GM23248 (cell line): ENCODE measurements around the gene PINLYP. TPM values are rescaled to one million over a fixed set of nuclear protein-coding genes. Genes with fewer than 3 reads are reported as not detected.

Experiments
- DNase-seq: peaks from one replicate; pipeline ENCODE4 v3.0.0-alpha.2; 2015
- H2AFZ ChIP-seq: fragments of 200-600 bp; sonication (generic); 2 replicates; pipeline ENCODE4 v1.6.1; 2016; ENCODE audit warnings: antibody characterized with exemption
- H3F3A ChIP-seq: fragments of 200-600 bp; sonication (generic); 2 replicates; pipeline ENCODE4 v1.6.1; 2016; ENCODE audit warnings: mild to moderate bottlenecking, antibody characterized with exemption, mixed run types; ENCODE audit not compliant: insufficient read depth
- H3K27ac ChIP-seq: fragments of 200-600 bp; sonication (generic); 2 replicates; pipeline ENCODE4 v1.5.1; 2016; ENCODE audit warnings: mild to moderate bottlenecking
- H3K27me3 ChIP-seq: fragments of 200-600 bp; sonication (generic); replicated peaks from 2 replicates; pipeline ENCODE4 v1.6.1; 2016; ENCODE audit warnings: mild to moderate bottlenecking; ENCODE audit not compliant: insufficient read depth
- H3K36me3 ChIP-seq: fragments of 200-600 bp; sonication (generic); 2 replicates; pipeline ENCODE4 v1.6.1; 2016; ENCODE audit warnings: low read depth, mild to moderate bottlenecking
- H3K4me1 ChIP-seq: fragments of 200-600 bp; sonication (generic); 2 replicates; pipeline ENCODE4 v1.6.1; 2016; ENCODE audit warnings: mild to moderate bottlenecking; ENCODE audit not compliant: insufficient read depth
- H3K4me2 ChIP-seq: fragments of 200-600 bp; sonication (generic); one replicate; pipeline ENCODE4 v1.6.1; 2016; ENCODE audit warnings: mild to moderate bottlenecking; ENCODE audit not compliant: unreplicated experiment
- H3K4me3 ChIP-seq: fragments of 200-600 bp; sonication (generic); 2 replicates; pipeline ENCODE4 v1.5.1; 2016; ENCODE audit warnings: mild to moderate bottlenecking
- H3K79me2 ChIP-seq: fragments of 200-600 bp; sonication (generic); 2 replicates; pipeline ENCODE4 v1.6.1; 2016; ENCODE audit warnings: mild to moderate bottlenecking; ENCODE audit not compliant: insufficient read depth
- H3K9ac ChIP-seq: fragments of 200-600 bp; sonication (generic); 2 replicates; pipeline ENCODE4 v1.6.1; 2016; ENCODE audit warnings: mild to moderate bottlenecking
- H3K9me2 ChIP-seq: fragments of 200-600 bp; sonication (generic); 2 replicates; pipeline ENCODE4 v1.6.1; 2016; ENCODE audit warnings: mixed run types, mild to moderate bottlenecking, moderate library complexity; ENCODE audit not compliant: insufficient read depth
- H3K9me3 ChIP-seq: fragments of 200-600 bp; sonication (generic); one replicate; pipeline ENCODE4 v1.6.1; 2017; ENCODE audit warnings: low read depth
- H4K20me1 ChIP-seq: fragments of 200-600 bp; sonication (generic); 2 replicates; pipeline ENCODE4 v1.6.0; 2016; ENCODE audit not compliant: insufficient read depth
- EZH2 ChIP-seq: fragments of 200-600 bp; sonication (generic); IDR thresholded peaks from 2 replicates; pipeline ENCODE4 v1.6.1; 2018; ENCODE audit warnings: antibody characterized with exemption, mild to moderate bottlenecking; ENCODE audit not compliant: insufficient read depth, poor library complexity, severe bottlenecking
- EZH2phosphoT487 ChIP-seq: fragments of 200-600 bp; sonication (generic); IDR thresholded peaks from 2 replicates; pipeline ENCODE4 v1.6.1; 2018; ENCODE audit warnings: antibody characterized with exemption, moderate library complexity, mild to moderate bottlenecking, low read depth; ENCODE audit not compliant: insufficient read depth
- WGBS, 2 experiments: methylation state at CpG; one replicate each; pipeline ENCODE4 v1.1.6; 2015 to 2017; ENCODE audit warnings: low lambda C conversion rate in 2 of 2, low coverage in 1 of 2; ENCODE audit errors: missing lambda C conversion rate in 2 of 2; 5-methylcytosine and 5-hydroxymethylcytosine counted together
- in situ Hi-C: fragments of 300-500 bp; cut with MboI; formaldehyde crosslinking; loops from 2 replicates; pipeline ENCODE4 v1.15.0; 2020
- polyA plus RNA-seq: library from polyadenylated mRNA; unstranded; fragments of >200 nt; fragmentation: Nextera tagmentation; extraction: Ambion mirVana; gene quantifications from 2 replicates; pipeline ENCODE4 v1.2.1, GENCODE V29; 2016
- total RNA-seq: library from RNA; depleted of rRNA; stranded (reverse); fragments of >200 nt; shearing (Covaris generic); gene quantifications from 2 replicates; pipeline ENCODE4 v1.2.3, GENCODE V29; 2014

PINLYP gene
- total and polyA plus RNA-seq, 2 experiments from 2014 or later = 1.8 to 2.5 TPM

DNA sequence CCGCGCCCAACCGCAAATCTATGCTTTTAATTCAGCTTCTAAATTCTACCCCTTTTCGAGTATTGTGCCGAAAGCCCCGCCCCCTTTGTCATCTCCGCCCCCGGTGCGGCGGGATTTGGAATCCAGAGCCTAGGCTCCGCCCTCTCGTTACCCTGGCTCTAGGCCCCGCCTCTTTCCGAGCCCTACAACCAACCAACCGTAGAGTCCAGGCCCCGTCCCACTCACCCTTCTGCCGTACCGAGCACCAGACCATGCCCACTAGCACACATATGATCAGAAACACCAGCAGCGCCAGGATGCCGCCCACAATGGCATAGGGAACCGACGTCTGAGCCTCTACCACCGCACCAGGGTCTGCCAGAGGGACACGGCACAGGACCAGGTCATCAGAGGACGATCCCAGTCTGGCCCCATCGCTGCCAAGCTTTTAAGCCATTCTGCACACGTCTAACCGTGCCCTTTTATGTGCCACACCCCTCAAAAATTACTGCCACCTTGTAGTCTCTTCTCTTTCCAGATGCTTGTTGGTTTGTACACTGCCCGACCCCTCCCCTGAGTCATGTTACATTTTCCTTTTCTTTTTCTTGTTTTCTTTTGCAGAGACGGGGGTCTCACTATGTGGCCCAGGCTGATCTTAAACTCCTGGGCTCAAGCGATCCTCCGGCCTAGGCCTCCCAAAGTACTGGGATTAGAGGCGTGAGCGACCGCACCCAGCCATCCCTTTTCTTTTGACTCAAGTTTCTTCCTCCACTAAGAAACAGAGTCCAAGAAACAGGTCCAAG lies 48.5 kb downstream of the PINLYP start:
- TF ChIP-seq EZH2phosphoT487 (no peak), EZH2 (no peak)
- in situ Hi-C loops = no loop called here
- Histone ChIP-seq H3K9ac (no peak overlapping the region), H3K4me1 (peaks cover 4% of the 10 kb centered on the region; the same call in 1 of the 2 replicates), H3K4me3 (no peak overlapping the region), H3K27me3 (0 out of 2 replicates have a peak, but pooled peaks cover 4% of the 10 kb centered on the region), H3K27ac (no peak overlapping the region), H3K9me2 (no peaks in the 10 kb centered on the region), H4K20me1 (no peaks in the 10 kb centered on the region), H3K36me3 (no peaks in the 10 kb centered on the region), H3K9me3 (no peaks in the 10 kb centered on the region), H2AFZ (no peak overlapping the region), H3F3A (peaks cover 4% of the 10 kb centered on the region; the same call in 1 of the 2 replicates), H3K79me2 (peaks cover 13% of the 10 kb centered on the region; the same call in 1 of the 2 replicates), H3K4me2 (no peak overlapping the region)
- DNase-seq = no peak
- WGBS, 2 experiments = 73 to 76% methylated on average over 25 to 35 of the region's 35 CpGs

DNA sequence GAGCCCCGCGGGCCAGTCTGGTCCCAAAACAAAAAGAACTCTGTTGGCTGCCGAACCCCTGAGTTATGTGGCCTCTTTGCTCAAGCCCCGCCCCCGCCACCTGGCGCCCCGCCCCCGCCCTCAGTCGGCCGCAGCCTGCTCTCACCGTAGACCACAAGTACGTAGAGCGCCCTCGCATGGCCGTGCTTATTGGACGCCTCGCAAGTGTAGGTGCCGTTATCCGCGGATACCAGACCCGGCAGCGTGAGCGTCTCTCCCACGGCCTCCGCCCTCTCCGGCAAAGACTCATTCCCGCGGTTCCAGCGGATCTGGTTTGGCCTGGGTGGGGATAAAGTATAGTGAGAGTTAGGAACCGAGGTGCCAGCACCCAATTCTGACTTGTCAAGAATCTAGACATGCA lies 49.3 kb downstream of the PINLYP start:
- in situ Hi-C loops = no loop called here
- H3K9me3 ChIP-seq = no peaks in the 10 kb centered on the region
- 16% methylated on average over 26 to 30 of the region's 30 CpGs for WGBS, 2 experiments
- peak; percentile 70 for DNase-seq
- peaks cover 4% of the 10 kb centered on the region; the same call in 1 of the 2 replicates for H3F3A ChIP-seq
- H3K27ac ChIP-seq = no peak overlapping the region
- H3K4me1 ChIP-seq = peaks cover 4% of the 10 kb centered on the region; the same call in 1 of the 2 replicates
- 0 out of 2 replicates have a peak, but pooled peaks cover 4% of the 10 kb centered on the region for H3K27me3 ChIP-seq
- peaks cover 10% of the 10 kb centered on the region; the same call in 1 of the 2 replicates for H3K79me2 ChIP-seq
- H3K4me3 ChIP-seq = no peak overlapping the region
- no peak overlapping the region for H2AFZ ChIP-seq
- no peaks in the 10 kb centered on the region for H3K36me3 ChIP-seq
- H3K9me2 ChIP-seq = no peaks in the 10 kb centered on the region
- no peak overlapping the region for H3K4me2 ChIP-seq
- no peak for TF ChIP-seq EZH2phosphoT487
- TF ChIP-seq EZH2 = no peak
- H4K20me1 ChIP-seq = no peaks in the 10 kb centered on the region
- H3K9ac ChIP-seq = no peak overlapping the region

DNA sequence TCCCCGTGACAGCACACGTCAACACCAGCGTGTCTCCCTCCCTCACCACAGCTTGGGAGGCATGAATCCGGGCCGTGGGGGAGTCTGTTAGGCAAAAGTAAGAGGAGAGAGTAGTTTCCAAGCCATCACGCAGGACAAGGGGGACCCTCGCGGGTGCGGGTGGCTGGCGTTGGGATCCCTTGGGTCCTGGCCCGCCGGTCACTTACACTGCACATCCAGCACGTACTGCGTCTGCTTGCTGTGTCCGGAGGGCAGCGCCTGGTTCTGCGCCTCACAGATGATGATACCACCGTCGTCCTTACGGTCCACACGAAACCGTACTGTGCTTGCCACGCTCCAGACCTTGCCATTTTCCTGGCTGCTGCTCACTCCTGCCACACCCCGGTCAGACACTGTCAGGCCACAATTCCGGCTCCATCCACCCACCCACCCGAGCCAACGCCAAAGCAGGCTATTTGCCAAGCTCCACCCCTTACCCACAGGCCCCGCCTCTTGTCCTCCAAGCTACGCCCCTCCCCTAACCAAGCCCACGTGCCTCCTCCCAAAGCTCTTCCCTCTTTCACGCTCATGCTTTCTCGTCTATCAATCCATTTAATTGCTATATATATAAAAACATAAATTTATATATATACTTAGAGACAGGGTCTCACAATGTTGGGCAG lies 50.4 kb downstream of the PINLYP start:
- in situ Hi-C loops = no loop called here
- H4K20me1 ChIP-seq = no peaks in the 10 kb centered on the region
- no peak overlapping the region for H3K4me2 ChIP-seq
- 0 out of 2 replicates have a peak, but pooled peaks cover 4% of the 10 kb centered on the region for H3K27me3 ChIP-seq
- H3K27ac ChIP-seq = no peak overlapping the region
- no peak overlapping the region for H3K4me3 ChIP-seq
- no peak overlapping the region for H2AFZ ChIP-seq
- H3K79me2 ChIP-seq = no peaks in the 10 kb centered on the region; the same call in 1 of the 2 replicates
- 67 to 77% methylated on average over 28 to 32 of the region's 32 CpGs for WGBS, 2 experiments
- no peaks in the 10 kb centered on the region for H3F3A ChIP-seq
- H3K4me1 ChIP-seq = no peaks in the 10 kb centered on the region
- TF ChIP-seq EZH2phosphoT487 (no peak), EZH2 (no peak)
- peak; percentile 32 for DNase-seq
- no peaks in the 10 kb centered on the region for H3K9me2 ChIP-seq
- no peaks in the 10 kb centered on the region for H3K36me3 ChIP-seq
- H3K9me3 ChIP-seq = no peaks in the 10 kb centered on the region
- no peak overlapping the region for H3K9ac ChIP-seq

DNA sequence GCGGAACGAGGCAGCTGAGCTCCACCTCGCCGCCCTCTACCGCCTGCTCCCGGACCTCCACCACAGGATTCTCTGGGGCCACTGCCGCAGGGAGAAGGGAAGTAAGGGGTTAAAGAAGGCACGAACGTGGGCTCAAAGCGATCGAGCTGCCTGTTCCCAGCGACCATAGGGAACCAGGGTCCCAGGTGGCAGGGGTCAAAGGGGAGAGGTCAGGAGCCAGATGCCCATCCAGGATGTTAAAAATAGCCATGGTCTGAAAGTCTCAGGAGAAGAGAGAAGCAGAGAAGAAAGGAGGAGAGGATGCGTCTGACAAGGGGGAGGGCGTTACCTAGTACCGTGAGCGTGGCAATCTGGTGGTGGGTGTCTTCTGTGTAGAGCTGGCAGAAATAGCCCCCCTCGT lies 51.2 kb downstream of the PINLYP start:
- H3K9me2 ChIP-seq = no peaks in the 10 kb centered on the region
- H3K27ac ChIP-seq = no peak overlapping the region
- no peaks in the 10 kb centered on the region for H3F3A ChIP-seq
- no peak overlapping the region for H2AFZ ChIP-seq
- H3K27me3 ChIP-seq = 0 out of 2 replicates have a peak, but pooled peaks cover 4% of the 10 kb centered on the region
- H4K20me1 ChIP-seq = no peaks in the 10 kb centered on the region
- H3K36me3 ChIP-seq = no peaks in the 10 kb centered on the region
- H3K79me2 ChIP-seq = no peaks in the 10 kb centered on the region
- DNase-seq = no peak
- no peak overlapping the region for H3K4me2 ChIP-seq
- no peaks in the 10 kb centered on the region for H3K4me1 ChIP-seq
- no peak for TF ChIP-seq EZH2phosphoT487
- no peak for TF ChIP-seq EZH2
- WGBS, 2 experiments = 39 to 41% methylated on average over 17 of the region's 17 CpGs
- no peaks in the 10 kb centered on the region for H3K9me3 ChIP-seq
- no peak overlapping the region for H3K4me3 ChIP-seq
- in situ Hi-C loops = no loop called here
- no peak overlapping the region for H3K9ac ChIP-seq
